ENCODE data around the gene LSM3. TPM values are rescaled to one million over a fixed set of nuclear protein-coding genes. Genes with fewer than 3 reads are reported as not detected.

Gene LSM3
- total and polyA plus RNA-seq, 9 of the 15 experiments (the other 6 are each of a cell fraction or from before 2014, with no cell fraction given), result 33.8 to 203 (median 61.2) TPM

DNA sequence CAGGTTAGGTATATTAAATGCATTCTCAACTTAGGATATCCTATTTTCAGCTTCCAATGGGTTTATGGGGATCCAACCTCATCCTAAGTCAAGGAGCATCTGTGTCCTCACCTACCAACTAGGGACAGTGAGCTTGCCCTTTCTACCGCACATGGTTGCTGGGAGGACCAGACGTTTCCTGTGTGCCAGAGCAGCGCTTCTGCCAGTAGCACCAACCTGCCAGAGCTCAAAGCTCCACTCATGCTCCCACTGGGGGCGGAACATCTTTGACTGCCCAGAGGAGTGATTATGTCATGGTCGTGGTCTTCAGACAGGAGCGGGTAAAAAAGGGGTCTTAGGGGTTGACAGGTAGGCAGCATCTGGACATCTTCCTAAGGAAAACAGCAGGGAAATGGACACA is 25.0 kb upstream of the LSM3 start:
- Histone ChIP-seq H4K20me1 (replicated peaks; ENCODE audit: control insufficient read depth, insufficient read depth, low read length) (no peaks in the 10 kb centered on the region; the same call in 1 of the 2 replicates), H3K79me2 (ENCODE audit: control insufficient read depth, insufficient read depth, low read length) (no peaks in the 10 kb centered on the region), H3K9me1 (ENCODE audit: control insufficient read depth, insufficient read depth, low read length) (no peaks in the 10 kb centered on the region), H3K9ac (ENCODE audit: insufficient read depth in 1 of 2, low read depth in 2 of 2, low read length in 2 of 2) (no peak overlapping the region), H3K36me3 (ENCODE audit: control insufficient read depth, insufficient read depth, low read length) (peaks cover 74% of the 10 kb centered on the region), H3K9me3 (replicated peaks; ENCODE audit: control insufficient read depth, insufficient read depth, low read depth, low read length) (no peaks in the 10 kb centered on the region), H2AFZ (ENCODE audit: low read depth, low read length) (no peak overlapping the region), H3K27ac (ENCODE audit: extremely low read depth, low read depth, low read length) (no peak overlapping the region), H3K4me2 (ENCODE audit: insufficient read depth, low read length) (no peak overlapping the region), H3K27me3 (ENCODE audit: control insufficient read depth in 2 of 2, insufficient read depth in 2 of 2, low read length in 2 of 2) (no peaks in the 10 kb centered on the region), H3K4me1 (replicated peaks in 1 of 2; ENCODE audit: control insufficient read depth in 2 of 2, insufficient read depth in 2 of 2, low read length in 2 of 2) (no peaks in the 10 kb centered on the region; a peak in 1 of 5 replicates), H3K4me3 (no peak overlapping the region)
- no peak for ATAC-seq
- CTCF ChIA-PET (ENCODE audit: low intra/inter-chr PET ratio), result interaction anchor here (1.1 kb wide), 1 partner anchor 314 kb away, joined by 3 read pairs; no protein-coding TSS in a partner anchor
- in situ Hi-C loops (cut with MboI) (no loop called here), intact Hi-C loops (cut with micrococcal nuclease) (no loop called here)
- TF ChIP-seq ZNF57 (CRISPR knock-in tag; IDR thresholded peaks at IDR 0.05) (no peak), KAT8 (IDR thresholded peaks at IDR 0.05; ENCODE audit: low read depth) (no peak), ZBED1 (IDR thresholded peaks at IDR 0.05) (no peak), DPF2 (IDR thresholded peaks at IDR 0.05) (no peak), BDP1 (IDR thresholded peaks at IDR 0.05; ENCODE audit: insufficient read depth, insufficient read length) (no peak), SETDB1 (IDR thresholded peaks at IDR 0.05; ENCODE audit: low read length) (no peak), JUN (IDR thresholded peaks at IDR 0.05; ENCODE audit: borderline replicate concordance, low read depth, low read length) (no peak), JUN (CRISPR knock-in tag; IDR thresholded peaks at IDR 0.05; ENCODE audit: borderline replicate concordance) (no peak)
- TF ChIP-seq, protein P1, sequence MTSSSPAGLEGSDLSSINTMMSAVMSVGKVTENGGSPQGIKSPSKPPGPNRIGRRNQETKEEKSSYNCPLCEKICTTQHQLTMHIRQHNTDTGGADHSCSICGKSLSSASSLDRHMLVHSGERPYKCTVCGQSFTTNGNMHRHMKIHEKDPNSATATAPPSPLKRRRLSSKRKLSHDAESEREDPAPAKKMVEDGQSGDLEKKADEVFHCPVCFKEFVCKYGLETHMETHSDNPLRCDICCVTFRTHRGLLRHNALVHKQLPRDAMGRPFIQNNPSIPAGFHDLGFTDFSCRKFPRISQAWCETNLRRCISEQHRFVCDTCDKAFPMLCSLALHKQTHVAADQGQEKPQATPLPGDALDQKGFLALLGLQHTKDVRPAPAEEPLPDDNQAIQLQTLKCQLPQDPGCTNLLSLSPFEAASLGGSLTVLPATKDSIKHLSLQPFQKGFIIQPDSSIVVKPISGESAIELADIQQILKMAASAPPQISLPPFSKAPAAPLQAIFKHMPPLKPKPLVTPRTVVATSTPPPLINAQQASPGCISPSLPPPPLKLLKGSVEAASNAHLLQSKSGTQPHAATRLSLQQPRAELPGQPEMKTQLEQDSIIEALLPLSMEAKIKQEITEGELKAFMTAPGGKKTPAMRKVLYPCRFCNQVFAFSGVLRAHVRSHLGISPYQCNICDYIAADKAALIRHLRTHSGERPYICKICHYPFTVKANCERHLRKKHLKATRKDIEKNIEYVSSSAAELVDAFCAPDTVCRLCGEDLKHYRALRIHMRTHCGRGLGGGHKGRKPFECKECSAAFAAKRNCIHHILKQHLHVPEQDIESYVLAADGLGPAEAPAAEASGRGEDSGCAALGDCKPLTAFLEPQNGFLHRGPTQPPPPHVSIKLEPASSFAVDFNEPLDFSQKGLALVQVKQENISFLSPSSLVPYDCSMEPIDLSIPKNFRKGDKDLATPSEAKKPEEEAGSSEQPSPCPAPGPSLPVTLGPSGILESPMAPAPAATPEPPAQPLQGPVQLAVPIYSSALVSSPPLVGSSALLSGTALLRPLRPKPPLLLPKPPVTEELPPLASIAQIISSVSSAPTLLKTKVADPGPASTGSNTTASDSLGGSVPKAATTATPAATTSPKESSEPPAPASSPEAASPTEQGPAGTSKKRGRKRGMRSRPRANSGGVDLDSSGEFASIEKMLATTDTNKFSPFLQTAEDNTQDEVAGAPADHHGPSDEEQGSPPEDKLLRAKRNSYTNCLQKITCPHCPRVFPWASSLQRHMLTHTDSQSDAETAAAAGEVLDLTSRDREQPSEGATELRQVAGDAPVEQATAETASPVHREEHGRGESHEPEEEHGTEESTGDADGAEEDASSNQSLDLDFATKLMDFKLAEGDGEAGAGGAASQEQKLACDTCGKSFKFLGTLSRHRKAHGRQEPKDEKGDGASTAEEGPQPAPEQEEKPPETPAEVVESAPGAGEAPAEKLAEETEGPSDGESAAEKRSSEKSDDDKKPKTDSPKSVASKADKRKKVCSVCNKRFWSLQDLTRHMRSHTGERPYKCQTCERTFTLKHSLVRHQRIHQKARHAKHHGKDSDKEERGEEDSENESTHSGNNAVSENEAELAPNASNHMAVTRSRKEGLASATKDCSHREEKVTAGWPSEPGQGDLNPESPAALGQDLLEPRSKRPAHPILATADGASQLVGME (CRISPR knock-in tag; IDR thresholded peaks at IDR 0.05), result no peak
- TF ChIP-seq, protein P2, sequence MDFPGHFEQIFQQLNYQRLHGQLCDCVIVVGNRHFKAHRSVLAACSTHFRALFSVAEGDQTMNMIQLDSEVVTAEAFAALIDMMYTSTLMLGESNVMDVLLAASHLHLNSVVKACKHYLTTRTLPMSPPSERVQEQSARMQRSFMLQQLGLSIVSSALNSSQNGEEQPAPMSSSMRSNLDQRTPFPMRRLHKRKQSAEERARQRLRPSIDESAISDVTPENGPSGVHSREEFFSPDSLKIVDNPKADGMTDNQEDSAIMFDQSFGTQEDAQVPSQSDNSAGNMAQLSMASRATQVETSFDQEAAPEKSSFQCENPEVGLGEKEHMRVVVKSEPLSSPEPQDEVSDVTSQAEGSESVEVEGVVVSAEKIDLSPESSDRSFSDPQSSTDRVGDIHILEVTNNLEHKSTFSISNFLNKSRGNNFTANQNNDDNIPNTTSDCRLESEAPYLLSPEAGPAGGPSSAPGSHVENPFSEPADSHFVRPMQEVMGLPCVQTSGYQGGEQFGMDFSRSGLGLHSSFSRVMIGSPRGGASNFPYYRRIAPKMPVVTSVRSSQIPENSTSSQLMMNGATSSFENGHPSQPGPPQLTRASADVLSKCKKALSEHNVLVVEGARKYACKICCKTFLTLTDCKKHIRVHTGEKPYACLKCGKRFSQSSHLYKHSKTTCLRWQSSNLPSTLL (IDR thresholded peaks at IDR 0.05), result no peak
- 93% methylated on average over 5 of the region's 6 CpGs for WGBS (ENCODE audit: insufficient coverage, low coverage, missing lambda C conversion rate)
- no TSS peak for BruUV-seq (replicated peaks)
- FAIRE-seq, result no peak
- DNase-seq (ENCODE audit: extremely low read depth in 1 of 4, low spot score in 3 of 4), result no peak
- POLR2A ChIA-PET, result interaction anchor here (0.5 to 3.6 kb wide), 5 partner anchors 9 to 29 kb away, joined by 3 to 18 read pairs (median 3); partner anchors contain the start of genes CHCHD4, LSM3, TMEM43 and XPC

All from K562 (cell line).